NCI-H187 (cell line): Measurements from ENCODE around the gene DPP9.
"Not testable (repeated sequence)": the region's sequence is repeated elsewhere in the genome, so short reads cannot be mapped to it uniquely, and the experiment has no call there.

Experiments used
- DNase-seq, 2 experiments: peaks; one replicate each; lab custom pipeline; 2025; lab: John Stamatoyannopoulos, UW

Gene DPP9

GRCh38 chr19:4723595-4724514, at the start of gene DPP9:
Gene DPP9 (minus strand): TSS chr19:4723842. CDS start chr19:4719906, 3,936 bp downstream.
- DNase-seq, result peak; percentile 98 to 100

- no peak for DNase-seq
Observed at GRCh38 chr19:4773047-4773640, 49.5 kb upstream of the DPP9 start.

GRCh38 chr19:4772566-4772965, 48.9 kb upstream of the DPP9 start:
- DNase-seq, result no peak

GRCh38 chr19:4768934-4769777, 45.5 kb upstream of the DPP9 start:
- peak; percentile 85 to 93 for DNase-seq

- DNase-seq, result no peak
Observed at GRCh38 chr19:4764393-4764660, 40.7 kb upstream of the DPP9 start.

- no peak for DNase-seq
Observed at GRCh38 chr19:4763021-4763420, 39.4 kb upstream of the DPP9 start.

GRCh38 chr19:4760285-4760650, 36.6 kb upstream of the DPP9 start:
- no peak for DNase-seq

- peak; percentile 90 to 94 for DNase-seq
Observed at GRCh38 chr19:4759388-4760284, 36.0 kb upstream of the DPP9 start.

GRCh38 chr19:4758659-4759058, 35.0 kb upstream of the DPP9 start:
- no peak for DNase-seq

GRCh38 chr19:4758082-4758481, 34.4 kb upstream of the DPP9 start:
- DNase-seq, result no peak

- no peak for DNase-seq
Observed at GRCh38 chr19:4755459-4755858, 31.8 kb upstream of the DPP9 start.

GRCh38 chr19:4754248-4754647, 30.6 kb upstream of the DPP9 start:
- DNase-seq, result peak in 1 of 2 experiments; percentile 19

GRCh38 chr19:4749870-4750590, 26.4 kb upstream of the DPP9 start:
- no peak for DNase-seq

GRCh38 chr19:4748589-4748988, 24.9 kb upstream of the DPP9 start:
- DNase-seq, result no peak

GRCh38 chr19:4748185-4748584, 24.5 kb upstream of the DPP9 start:
- DNase-seq, result no peak

- DNase-seq, result no peak
Observed at GRCh38 chr19:4745986-4746385, 22.3 kb upstream of the DPP9 start.

- DNase-seq, result not testable (repeated sequence)
Observed at GRCh38 chr19:4745175-4745574, 21.5 kb upstream of the DPP9 start.

- DNase-seq, result no peak
Observed at GRCh38 chr19:4744451-4745174, 21.0 kb upstream of the DPP9 start.

- DNase-seq, result peak; percentile 92 to 96
Observed at GRCh38 chr19:4742723-4743646, 19.3 kb upstream of the DPP9 start.
